Neural progenitor cell (in vitro differentiated cells): Measurements from ENCODE around the gene CCDC3. TPM values are rescaled to one million over a fixed set of nuclear protein-coding genes. Genes with fewer than 3 reads are reported as not detected.

Source experiments
- DNase-seq: peaks from one replicate; pipeline ENCODE4 v3.0.0-alpha.2; 2016; ENCODE audit warnings: low spot score
- H2AFZ ChIP-seq: fragments of 200-600 bp; sonication (generic); replicated peaks from 2 replicates; pipeline ENCODE4 v1.6.1; 2016; ENCODE audit warnings: antibody characterized with exemption
- H3F3A ChIP-seq: fragments of 200-600 bp; sonication (generic); 2 replicates; pipeline ENCODE4 v1.6.1; 2016; ENCODE audit warnings: antibody characterized with exemption, low read depth
- H3K27ac ChIP-seq: fragments of 200-600 bp; sonication (generic); 2 replicates; pipeline ENCODE4 v1.5.1; 2016; ENCODE audit warnings: mild to moderate bottlenecking
- H3K27me3 ChIP-seq: fragments of 200-600 bp; sonication (generic); 2 replicates; pipeline ENCODE4 v1.6.1; 2016; ENCODE audit warnings: mild to moderate bottlenecking, moderate library complexity
- H3K36me3 ChIP-seq: fragments of 200-600 bp; sonication (generic); 2 replicates; pipeline ENCODE4 v1.5.1; 2016
- H3K4me1 ChIP-seq: fragments of 200-600 bp; sonication (generic); 2 replicates; pipeline ENCODE4 v1.6.1; 2016; ENCODE audit warnings: mixed run types
- H3K4me2 ChIP-seq: fragments of 200-600 bp; sonication (generic); 2 replicates; pipeline ENCODE4 v1.6.1; 2016
- H3K4me3 ChIP-seq: fragments of 200-600 bp; sonication (generic); 2 replicates; pipeline ENCODE4 v1.5.1; 2016
- H3K79me2 ChIP-seq: fragments of 200-600 bp; sonication (generic); 2 replicates; pipeline ENCODE4 v1.6.1; 2016; ENCODE audit warnings: low read depth
- H3K9ac ChIP-seq: fragments of 200-600 bp; sonication (generic); 2 replicates; pipeline ENCODE4 v1.6.1; 2016
- H3K9me3 ChIP-seq: fragments of 200-600 bp; sonication (generic); 2 replicates; pipeline ENCODE4 v1.5.1; 2016; ENCODE audit warnings: low read depth
- H4K20me1 ChIP-seq: fragments of 200-600 bp; sonication (generic); 2 replicates; pipeline ENCODE4 v1.6.1; 2016; ENCODE audit warnings: low read depth
- H3K27ac Mint-ChIP-seq: 3 replicates; pipeline ENCODE4 v1.8.0; 2021; ENCODE audit warnings: mixed read lengths
- H3K27me3 Mint-ChIP-seq: 2 replicates; pipeline ENCODE4 v1.8.0; 2022; ENCODE audit warnings: low read depth, mild to moderate bottlenecking, inconsistent platforms, moderate library complexity, mixed read lengths; ENCODE audit not compliant: insufficient read depth
- H3K36me3 Mint-ChIP-seq: 3 replicates; pipeline ENCODE4 v1.8.0; 2021; ENCODE audit warnings: mixed read lengths
- H3K4me1 Mint-ChIP-seq: 3 replicates; pipeline ENCODE4 v1.8.0; 2021; ENCODE audit warnings: mixed read lengths
- H3K4me3 Mint-ChIP-seq: 3 replicates; pipeline ENCODE4 v1.8.0; 2021; ENCODE audit warnings: mild to moderate bottlenecking, moderate library complexity, mixed read lengths
- H3K9me3 Mint-ChIP-seq: 3 replicates; pipeline ENCODE4 v1.8.0; 2020; ENCODE audit warnings: mixed read lengths
- EZH2 ChIP-seq: fragments of 200-600 bp; sonication (generic); IDR thresholded peaks from 2 replicates; pipeline ENCODE4 v1.6.1; 2017; ENCODE audit warnings: antibody characterized with exemption, mild to moderate bottlenecking, moderate library complexity
- EZH2phosphoT487 ChIP-seq: fragments of 200-600 bp; sonication (generic); IDR thresholded peaks from 2 replicates; pipeline ENCODE4 v1.6.1; 2017; ENCODE audit warnings: antibody characterized with exemption
- total RNA-seq: library from RNA; depleted of rRNA; stranded (reverse); fragments of >200 nt; gene quantifications from 2 replicates; pipeline ENCODE4 v1.2.3, GENCODE V29; 2015; ENCODE audit warnings: low replicate concordance
- TF ChIP-seq, protein P1 (sequence below): fragments of 200-600 bp; sonication (generic); IDR thresholded peaks from 2 replicates; pipeline ENCODE4 v1.5.1; 2017; ENCODE audit warnings: antibody characterized with exemption, mild to moderate bottlenecking

The CCDC3 gene
- total RNA-seq, 1 donor from 2014 or later, result not detected

- H3K4me3 ChIP-seq, result no peak overlapping the region
- no peak overlapping the region for H3K9ac ChIP-seq
- H3K79me2 ChIP-seq, result no peaks in the 10 kb centered on the region
- DNase-seq, result no peak
- Mint-ChIP-seq H3K4me3 (no peak overlapping the region), H3K27me3 (peaks cover 2% of the 10 kb centered on the region), H3K27ac (no peak overlapping the region), H3K9me3 (peaks cover 2% of the 10 kb centered on the region), H3K4me1 (no peaks in the 10 kb centered on the region), H3K36me3 (no peaks in the 10 kb centered on the region)
- no peaks in the 10 kb centered on the region for H3K4me1 ChIP-seq
- no peaks in the 10 kb centered on the region for H3K36me3 ChIP-seq
- no peak overlapping the region for H3K27ac ChIP-seq
- H3K4me2 ChIP-seq, result no peak overlapping the region
- H4K20me1 ChIP-seq, result no peaks in the 10 kb centered on the region
- no peak overlapping the region for H2AFZ ChIP-seq
- no peaks in the 10 kb centered on the region for H3K27me3 ChIP-seq
- no peak for TF ChIP-seq EZH2phosphoT487
- TF ChIP-seq, protein P1, sequence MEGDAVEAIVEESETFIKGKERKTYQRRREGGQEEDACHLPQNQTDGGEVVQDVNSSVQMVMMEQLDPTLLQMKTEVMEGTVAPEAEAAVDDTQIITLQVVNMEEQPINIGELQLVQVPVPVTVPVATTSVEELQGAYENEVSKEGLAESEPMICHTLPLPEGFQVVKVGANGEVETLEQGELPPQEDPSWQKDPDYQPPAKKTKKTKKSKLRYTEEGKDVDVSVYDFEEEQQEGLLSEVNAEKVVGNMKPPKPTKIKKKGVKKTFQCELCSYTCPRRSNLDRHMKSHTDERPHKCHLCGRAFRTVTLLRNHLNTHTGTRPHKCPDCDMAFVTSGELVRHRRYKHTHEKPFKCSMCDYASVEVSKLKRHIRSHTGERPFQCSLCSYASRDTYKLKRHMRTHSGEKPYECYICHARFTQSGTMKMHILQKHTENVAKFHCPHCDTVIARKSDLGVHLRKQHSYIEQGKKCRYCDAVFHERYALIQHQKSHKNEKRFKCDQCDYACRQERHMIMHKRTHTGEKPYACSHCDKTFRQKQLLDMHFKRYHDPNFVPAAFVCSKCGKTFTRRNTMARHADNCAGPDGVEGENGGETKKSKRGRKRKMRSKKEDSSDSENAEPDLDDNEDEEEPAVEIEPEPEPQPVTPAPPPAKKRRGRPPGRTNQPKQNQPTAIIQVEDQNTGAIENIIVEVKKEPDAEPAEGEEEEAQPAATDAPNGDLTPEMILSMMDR, result no peak
- TF ChIP-seq EZH2, result no peak
- H3K9me3 ChIP-seq, result no peaks in the 10 kb centered on the region
- no peaks in the 10 kb centered on the region for H3F3A ChIP-seq
These were observed 73.6 kb downstream of the CCDC3 start for GRCh38 chr10:12927896-12928295.

GRCh38 chr10:12925845-12926244 lies 75.7 kb downstream of the CCDC3 start:
- no peak for DNase-seq
- no peak overlapping the region for H3K4me3 ChIP-seq
- Mint-ChIP-seq H3K4me3 (no peak overlapping the region), H3K36me3 (no peaks in the 10 kb centered on the region), H3K27me3 (no peaks in the 10 kb centered on the region), H3K9me3 (peaks cover 2% of the 10 kb centered on the region), H3K4me1 (peaks cover 2% of the 10 kb centered on the region), H3K27ac (no peak overlapping the region)
- H3K27ac ChIP-seq, result no peak overlapping the region
- TF ChIP-seq EZH2 (no peak), EZH2phosphoT487 (no peak)
- TF ChIP-seq, protein P1, result no peak
- no peaks in the 10 kb centered on the region for H3K4me1 ChIP-seq
- H3K36me3 ChIP-seq, result no peaks in the 10 kb centered on the region
- no peaks in the 10 kb centered on the region for H3K27me3 ChIP-seq
- H3F3A ChIP-seq, result no peaks in the 10 kb centered on the region
- no peaks in the 10 kb centered on the region for H4K20me1 ChIP-seq
- no peak overlapping the region for H3K4me2 ChIP-seq
- H3K9ac ChIP-seq, result no peak overlapping the region
- no peaks in the 10 kb centered on the region for H3K79me2 ChIP-seq
- H2AFZ ChIP-seq, result no peak overlapping the region
- no peaks in the 10 kb centered on the region for H3K9me3 ChIP-seq

DNA sequence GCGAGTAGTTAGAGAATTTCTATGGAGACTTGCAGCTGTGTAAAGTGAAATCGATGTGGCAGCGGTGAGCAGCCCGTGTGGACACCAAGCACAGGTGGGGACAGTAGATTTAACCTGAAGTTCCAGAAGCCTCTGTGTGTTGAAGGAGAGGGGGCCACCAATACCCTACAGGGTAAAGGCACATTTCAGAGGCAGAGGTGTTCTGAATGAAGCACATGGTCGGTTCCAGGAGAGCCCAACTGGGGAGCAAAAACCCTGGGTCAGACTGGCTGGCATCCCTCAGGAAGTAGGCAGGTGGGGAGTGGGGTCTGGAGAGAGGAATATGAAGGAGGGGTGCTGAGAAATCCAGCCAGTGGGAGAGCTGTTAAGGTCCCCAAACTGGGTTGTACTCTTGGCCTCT lies 76.6 kb downstream of the CCDC3 start:
- Mint-ChIP-seq H3K4me3 (no peak overlapping the region), H3K36me3 (no peaks in the 10 kb centered on the region), H3K27ac (no peak overlapping the region), H3K9me3 (peaks cover 2% of the 10 kb centered on the region), H3K27me3 (no peaks in the 10 kb centered on the region), H3K4me1 (peaks cover 3% of the 10 kb centered on the region)
- Histone ChIP-seq H3K4me2 (no peak overlapping the region), H3K27me3 (no peaks in the 10 kb centered on the region), H3K9ac (no peak overlapping the region), H4K20me1 (no peaks in the 10 kb centered on the region), H3K27ac (no peak overlapping the region), H3K36me3 (no peaks in the 10 kb centered on the region), H3K4me1 (no peaks in the 10 kb centered on the region), H3K4me3 (no peak overlapping the region), H3K9me3 (no peaks in the 10 kb centered on the region), H3F3A (no peaks in the 10 kb centered on the region), H3K79me2 (no peaks in the 10 kb centered on the region), H2AFZ (no peak overlapping the region)
- no peak for DNase-seq
- no peak for TF ChIP-seq EZH2phosphoT487
- TF ChIP-seq EZH2, result no peak
- TF ChIP-seq, protein P1, result no peak
